HG03354 (cell line): Measurements from ENCODE around the gene SPSB4.
"Not testable (repeated sequence)": the region's sequence is repeated elsewhere in the genome, so short reads cannot be mapped to it uniquely, and the experiment has no call there.

Experiments
- ATAC-seq: cut with Tn5 transposase; IDR thresholded peaks from one replicate; pipeline ENCODE4 v1.9.1; 2021; ENCODE audit warnings: mild to moderate bottlenecking; ENCODE audit not compliant: unreplicated experiment, poor library complexity, severe bottlenecking

SPSB4 gene

DNA sequence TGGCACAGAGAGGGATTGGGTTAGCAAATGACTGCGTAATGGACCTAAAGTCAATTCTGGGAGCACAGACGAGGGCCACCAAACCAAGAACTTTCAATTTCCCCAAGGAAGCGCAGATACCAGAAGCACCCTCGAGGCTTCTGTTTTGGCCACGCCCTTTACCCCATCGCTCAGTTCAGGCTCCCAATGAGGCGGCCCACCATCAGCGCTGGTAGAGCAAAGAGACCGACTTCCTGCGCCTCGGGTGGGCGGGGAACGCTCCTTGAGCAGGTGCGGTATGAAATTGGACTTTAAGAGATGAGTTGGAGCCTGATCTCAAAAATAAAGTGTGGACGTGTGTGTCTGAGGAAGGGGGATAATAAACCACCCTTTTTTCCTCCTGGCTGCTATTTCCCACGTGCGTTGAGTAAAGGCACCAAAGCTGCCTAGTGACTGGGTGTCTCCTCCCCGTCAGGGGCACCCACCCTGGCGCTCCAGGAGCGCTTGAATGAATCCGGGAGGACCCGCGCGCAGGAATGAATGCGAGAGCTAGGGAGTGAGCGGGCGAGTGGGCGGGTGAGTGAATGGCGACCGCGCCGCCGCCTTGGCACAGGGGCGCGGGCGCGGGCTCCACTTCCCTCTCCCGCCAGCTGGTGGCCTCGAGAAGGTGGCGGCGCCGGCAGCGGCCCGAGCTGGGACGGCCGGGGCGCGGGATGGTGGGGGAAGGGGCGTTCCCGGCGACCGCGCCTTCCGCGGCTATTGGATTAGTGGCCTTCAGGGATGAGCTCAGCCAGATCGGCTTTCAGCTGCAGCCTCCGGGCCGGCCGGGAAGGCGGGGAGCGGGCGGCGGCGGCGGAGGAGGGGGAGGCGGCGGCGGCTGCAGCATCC lies at the start of gene SPSB4:
Gene SPSB4 (plus strand): TSS at position 772 of the 867 bp plus-strand sequence. CDS start 14,758 bp downstream, outside the sequence.
- no peak for ATAC-seq

- ATAC-seq = no peak
Measured at GRCh38 chr3:141006344-141006743, 44.8 kb upstream of the SPSB4 start.

DNA sequence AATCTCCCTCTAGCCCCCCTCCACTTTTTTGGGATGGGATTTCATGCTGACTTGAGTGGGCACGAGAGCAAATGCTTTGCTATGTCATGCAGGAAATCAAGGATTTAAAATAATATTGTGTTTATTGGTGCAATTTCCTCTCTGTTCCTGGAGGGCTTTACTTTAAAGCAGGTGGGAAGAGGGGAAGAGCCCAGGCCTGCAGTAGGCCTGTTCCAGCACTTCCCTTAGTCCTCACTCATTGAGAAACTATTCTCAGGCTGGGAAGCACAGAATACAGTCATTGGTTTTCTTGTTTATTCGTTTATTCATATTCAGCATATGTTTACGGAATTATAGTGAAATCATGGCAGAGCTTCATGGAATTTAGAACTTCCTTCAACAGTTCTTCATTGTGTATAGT lies 41.7 kb upstream of the SPSB4 start:
- ATAC-seq = no peak

DNA sequence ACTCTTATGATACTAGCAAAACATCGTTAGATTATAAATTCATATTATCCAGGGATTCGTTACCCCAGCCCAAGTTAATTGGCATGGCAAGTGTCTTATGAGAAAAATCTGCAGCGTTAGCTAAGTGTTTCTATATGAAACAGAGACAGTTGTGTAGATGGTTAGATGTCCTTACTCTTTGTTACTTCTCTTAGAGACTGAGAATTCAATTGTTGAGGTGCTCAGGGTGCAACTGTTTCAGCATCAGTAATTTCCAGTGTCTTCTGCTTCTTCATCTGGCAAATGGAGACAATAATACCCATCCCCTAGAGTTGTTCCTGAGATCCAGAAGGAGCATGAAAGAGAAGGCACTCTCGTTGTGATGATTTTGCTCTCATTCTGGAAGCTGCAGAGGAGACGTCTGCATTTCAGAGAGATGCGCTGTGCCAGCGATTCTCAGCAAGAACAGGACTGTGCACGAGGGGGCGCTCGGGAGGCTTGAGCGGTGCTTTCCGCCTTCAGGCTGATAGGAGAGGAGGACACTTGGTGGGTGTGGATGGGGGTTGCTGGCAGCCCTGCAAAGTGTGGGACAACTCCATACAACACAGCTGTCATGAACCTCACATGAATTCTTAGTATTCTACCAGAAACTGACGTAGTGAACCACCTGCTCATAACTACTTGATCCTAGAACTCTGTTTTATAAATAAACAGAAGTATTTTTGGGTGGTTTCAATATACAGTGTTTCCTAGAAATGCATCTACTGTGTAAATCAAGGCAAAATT lies 39.7 kb upstream of the SPSB4 start:
- peak; percentile 94 for ATAC-seq

- ATAC-seq = peak; percentile 28
Measured at GRCh38 chr3:141011997-141012262, 39.2 kb upstream of the SPSB4 start.

DNA sequence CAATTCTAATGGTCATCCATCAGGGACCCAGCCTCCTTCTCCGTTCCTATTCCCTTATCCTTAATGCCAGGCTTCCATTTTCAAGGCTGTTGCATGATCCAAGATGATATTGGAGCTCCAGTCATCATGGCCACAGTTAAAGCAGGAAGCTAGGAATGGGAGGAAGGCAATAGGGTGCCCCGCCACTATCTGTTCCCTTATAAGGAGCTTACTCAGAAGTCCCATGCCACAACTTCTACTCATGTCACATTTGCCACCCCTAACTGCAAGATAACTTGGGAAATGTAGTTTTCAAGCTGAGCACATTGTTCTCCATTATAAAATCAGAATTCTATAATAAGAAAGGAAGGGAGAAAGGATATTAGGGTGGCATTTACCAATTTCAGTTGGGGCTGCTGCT lies 38.6 kb upstream of the SPSB4 start:
- ATAC-seq = no peak

- ATAC-seq = no peak
Measured at GRCh38 chr3:141015481-141015880, 35.7 kb upstream of the SPSB4 start.

GRCh38 chr3:141017366-141018322 lies 33.5 kb upstream of the SPSB4 start:
- ATAC-seq = not testable (repeated sequence)

DNA sequence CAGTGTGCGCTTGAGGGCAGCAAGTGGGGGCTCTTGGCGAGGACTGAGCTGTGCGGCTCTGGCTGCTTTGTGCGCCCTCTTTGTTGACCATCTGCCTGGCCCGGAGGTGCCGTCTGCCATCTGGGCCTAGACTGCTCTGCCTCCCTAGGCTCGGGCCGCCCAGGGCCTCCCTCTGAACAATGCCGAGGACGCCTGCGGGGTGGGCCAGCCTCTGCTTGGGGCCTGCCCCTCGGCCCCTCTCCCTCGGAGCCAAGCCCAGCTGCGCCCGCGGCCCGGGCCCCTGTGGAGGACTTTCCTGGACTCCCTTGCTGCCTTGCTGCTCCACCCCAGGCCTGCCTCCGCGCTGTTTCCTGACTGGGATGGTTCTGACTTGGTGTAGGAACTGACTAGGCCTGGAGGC lies 31.9 kb upstream of the SPSB4 start:
- no peak for ATAC-seq

DNA sequence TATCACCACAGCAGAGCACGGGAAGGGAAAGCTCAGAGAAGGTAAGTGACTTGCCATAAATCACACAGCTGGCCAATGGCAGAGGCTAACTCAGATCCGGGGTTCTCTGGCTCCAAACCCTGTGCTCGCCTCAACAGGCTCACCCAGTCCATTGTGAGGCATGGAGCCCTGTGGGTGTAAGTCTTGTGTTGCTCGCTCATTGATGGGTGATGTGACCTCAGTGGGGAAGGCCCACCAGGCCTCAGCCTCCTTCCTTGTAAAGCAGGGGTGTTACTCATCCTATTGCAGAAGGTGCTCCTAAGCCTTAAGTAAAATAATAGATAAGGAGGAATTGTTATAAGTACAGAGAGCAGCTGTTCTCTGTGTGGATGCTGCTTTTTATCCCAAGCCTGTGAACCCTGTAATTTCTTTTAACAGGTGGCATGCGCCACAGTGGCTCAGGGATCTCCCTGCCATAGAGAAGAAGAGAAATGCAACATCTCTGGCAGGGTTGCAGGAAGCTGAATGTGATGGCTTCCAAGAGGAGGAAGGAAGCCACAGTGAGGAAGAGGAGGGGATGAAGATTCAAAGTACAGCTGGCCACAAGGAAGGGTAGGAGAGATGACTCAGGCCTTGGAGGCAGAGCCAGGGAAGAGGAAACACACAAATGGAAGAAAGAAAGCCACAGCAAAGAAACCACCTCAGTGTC lies 30.9 kb upstream of the SPSB4 start:
- ATAC-seq = no peak

DNA sequence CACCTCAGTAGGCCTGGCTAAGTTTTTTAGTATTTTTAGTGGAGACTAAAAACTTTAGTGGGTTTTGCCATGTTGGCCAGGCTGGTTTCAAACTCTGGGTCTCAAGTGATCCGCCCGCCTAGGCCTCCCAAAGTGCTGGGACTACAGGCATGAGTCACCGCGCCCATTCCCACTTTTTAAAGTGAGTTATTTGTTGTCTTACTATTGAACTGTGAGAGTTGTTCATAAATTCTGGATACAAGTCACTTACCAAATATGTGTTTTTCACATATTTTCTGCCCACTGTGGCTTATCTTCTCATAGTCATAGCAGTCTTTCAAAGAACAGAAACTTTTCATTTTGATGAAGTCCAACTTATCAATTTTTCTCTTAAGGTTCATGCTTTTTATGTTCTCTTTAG lies 29.9 kb upstream of the SPSB4 start:
- ATAC-seq = no peak

DNA sequence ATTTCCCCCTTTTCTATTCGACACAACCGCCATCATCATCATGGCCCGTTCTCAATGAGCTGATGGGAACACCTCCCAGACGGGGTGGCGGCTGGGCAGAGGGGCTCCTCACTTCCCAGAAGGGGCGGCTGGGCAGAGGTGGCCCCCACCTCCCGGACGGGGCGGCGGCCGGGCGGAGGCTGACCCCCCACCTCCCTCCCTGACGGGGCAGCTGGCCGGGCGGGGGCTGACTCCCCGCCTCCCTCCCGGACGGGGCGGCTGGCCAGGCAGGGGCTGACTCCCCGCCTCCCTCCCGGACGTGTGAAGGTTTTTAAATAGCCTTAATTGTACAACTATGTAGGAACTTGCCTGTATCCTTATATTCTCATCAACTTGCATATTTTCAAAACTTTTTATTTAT lies 20.9 kb upstream of the SPSB4 start:
- ATAC-seq = no peak

DNA sequence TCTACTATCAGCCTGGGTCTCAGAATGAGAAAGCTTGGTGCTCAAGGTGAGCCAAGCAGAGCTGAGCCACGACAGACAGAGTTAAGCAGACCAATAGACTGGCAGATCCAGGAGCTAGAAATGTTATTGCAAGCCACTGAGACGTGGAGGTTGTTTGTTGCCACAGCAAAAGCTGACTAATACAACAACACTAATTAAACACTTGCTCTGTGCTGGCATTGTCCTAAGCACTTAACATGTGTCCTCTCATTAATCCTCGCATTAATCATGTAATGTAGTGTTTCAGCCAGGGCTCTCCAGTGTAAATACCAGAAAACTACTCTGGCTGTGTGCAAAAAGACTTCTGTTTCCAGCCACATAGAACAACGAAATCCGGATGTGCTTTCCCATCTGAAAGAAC lies 11.6 kb upstream of the SPSB4 start:
- ATAC-seq = no peak

DNA sequence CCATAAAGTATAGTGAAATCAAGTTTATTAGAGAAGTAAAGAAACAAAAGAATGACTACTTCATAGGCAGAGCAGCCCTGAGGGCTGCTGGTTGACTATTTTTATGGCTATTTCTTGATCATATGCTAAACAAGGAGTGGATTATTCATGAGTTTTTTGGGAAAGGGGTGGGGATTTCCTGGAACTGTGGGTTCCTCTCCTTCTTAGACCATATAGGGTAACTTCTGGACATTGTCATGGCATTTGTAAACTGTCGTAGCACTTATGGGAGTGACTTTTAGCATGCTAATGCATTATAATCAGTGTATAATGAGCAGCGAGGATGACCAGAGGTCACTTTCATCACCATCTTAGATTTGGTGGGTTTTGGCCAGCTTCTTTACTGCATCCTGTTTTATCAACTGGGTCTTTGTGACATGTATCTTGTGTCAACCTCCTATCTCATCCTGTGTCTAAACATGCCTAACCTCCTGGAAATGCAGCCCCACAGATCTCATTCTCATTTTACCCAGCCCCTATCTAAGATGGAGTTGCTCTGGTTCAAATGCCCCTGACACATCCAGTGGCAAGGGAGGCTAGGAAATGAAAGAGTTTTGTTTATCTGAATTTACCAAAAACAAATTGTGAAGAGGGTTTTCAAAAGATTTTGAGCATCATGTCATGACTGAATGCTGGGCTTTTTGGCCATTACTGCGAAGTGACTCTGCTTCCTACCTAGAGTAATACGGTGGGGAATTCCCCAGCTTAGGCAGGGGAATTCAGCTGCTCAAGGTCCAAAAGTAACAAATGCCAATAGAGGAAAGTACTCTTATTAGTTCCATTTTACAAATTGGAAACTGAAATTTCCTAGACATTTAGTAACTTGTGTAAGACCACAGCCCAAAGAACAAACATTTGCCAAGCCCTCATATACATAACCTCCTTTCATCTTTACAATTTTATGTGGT lies 6.2 kb upstream of the SPSB4 start:
- no peak for ATAC-seq

DNA sequence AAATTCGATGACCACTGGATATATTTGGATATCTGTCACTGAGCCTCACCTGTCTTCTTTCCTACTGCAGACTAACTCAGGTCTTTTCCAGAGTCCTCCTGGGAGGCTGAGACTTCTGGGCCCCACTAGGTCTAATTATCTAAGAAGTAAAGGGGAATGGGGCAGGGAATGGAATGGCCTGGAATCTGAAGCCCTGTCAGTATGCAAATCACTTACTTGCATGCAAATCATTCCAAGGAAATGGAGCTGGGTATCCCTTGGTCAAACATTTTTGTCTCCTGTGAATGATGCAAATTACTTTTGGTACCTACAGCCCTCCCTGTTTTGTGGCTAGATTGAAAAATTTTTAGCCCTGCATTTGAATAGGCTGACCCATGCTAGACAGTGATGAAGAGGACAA lies 5.3 kb upstream of the SPSB4 start:
- ATAC-seq = no peak

DNA sequence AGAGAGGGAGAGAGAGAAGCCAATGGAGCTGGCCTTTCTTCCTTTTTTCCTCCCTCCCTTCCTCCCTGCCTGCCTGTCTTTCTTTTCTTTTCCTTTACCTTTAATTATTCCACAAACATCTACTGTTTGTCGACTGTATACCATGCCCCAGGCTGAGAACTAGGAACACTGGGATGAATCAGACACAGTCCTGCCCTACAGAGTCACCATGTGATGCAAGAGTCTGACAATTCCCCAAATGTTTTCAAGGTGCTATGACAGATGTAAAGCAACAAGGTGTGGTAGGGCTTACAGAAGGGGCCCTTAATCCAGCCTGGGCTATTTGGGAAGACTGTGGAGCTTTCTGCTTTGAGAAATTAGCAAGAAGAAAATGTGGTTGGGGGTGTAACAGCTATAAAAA lies 4.0 kb upstream of the SPSB4 start:
- ATAC-seq = no peak

GRCh38 chr3:141049681-141050080 lies 1.5 kb upstream of the SPSB4 start:
- no peak for ATAC-seq

- no peak for ATAC-seq
Measured at GRCh38 chr3:141051443-141052200, 475 bp downstream of the SPSB4 start.
